NCI-H345 (cell line): ENCODE data around the gene RNF138.
"Not testable (repeated sequence)": the region's sequence is repeated elsewhere in the genome, so short reads cannot be mapped to it uniquely, and the experiment has no call there.

Experiments used
- DNase-seq: peaks from one replicate; lab custom pipeline; 2025; lab: John Stamatoyannopoulos, UW

The RNF138 gene

DNA sequence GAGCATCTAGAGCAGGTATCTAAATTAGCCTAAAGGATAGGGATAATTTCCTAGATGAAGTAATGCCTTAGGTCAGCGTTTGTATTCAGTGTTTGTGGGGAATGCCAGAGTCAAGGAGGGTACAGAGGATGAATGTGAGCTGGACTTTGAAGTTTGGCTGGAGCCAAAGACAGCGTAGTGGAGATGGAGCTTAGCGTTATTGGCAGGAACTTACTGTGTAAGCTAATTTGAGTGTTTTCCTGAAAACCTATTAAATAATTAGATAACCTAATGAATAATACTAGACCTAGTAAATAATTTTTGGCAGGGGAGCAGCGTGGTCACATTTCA, 4.2 kb downstream of the RNF138 start:
- no peak for DNase-seq

DNA sequence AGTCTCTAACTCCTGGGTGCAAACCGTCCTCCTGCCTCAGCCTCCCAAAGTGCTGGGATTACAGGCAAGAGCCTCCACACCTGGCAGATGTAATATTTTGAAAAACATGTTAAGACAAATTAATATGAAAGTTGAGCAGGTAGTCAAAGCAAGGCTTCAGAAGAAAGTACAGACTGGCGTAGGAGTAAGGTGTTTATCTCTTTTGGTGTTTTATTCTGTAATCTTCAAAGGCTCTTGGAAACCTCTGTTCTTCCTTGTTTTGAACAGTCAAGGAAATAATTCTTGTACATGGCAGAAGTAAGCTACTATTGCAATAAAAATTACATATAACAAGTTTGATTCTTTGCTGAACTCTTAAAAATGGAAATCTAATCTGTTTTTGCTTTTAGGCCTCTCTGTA, 5.3 kb downstream of the RNF138 start:
- no peak for DNase-seq

DNA sequence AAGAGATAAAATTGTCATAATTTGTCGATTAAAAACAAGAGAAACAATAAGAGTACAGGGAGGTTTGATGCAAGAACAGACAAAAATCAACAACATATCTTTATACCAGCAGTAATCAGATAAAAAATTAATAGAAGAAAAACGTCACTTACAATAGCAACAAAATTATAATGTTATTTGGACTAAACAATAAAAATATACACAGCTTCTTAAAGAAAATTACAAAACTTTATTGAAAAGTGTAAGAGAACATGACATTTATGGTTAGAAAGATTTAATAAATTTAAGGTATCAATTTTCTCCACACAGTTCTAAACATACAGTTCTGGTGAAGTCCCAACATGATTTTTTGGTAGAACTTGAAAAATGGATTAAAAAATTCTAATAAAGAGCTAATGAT, 12.8 kb downstream of the RNF138 start:
- DNase-seq: no peak

DNA sequence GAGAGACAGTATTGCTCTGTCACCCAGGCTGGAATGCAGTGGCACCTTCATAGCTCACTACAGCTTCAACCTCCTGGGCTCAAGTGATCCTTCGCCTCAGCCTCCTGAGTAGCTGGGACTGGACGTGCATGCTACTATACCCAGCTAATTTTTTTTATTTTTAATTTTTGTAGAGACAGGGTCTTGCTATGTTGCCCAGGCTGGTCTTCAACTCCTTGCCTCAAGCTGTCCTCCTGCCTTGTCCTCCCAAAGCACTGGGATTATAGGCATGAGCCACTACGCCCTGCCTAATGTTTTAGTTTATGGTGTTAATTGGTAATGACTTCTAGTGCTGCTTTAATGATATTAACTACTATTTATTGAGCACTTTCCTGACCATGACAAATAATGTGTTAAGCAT, 18.3 kb downstream of the RNF138 start:
- DNase-seq: no peak

DNA sequence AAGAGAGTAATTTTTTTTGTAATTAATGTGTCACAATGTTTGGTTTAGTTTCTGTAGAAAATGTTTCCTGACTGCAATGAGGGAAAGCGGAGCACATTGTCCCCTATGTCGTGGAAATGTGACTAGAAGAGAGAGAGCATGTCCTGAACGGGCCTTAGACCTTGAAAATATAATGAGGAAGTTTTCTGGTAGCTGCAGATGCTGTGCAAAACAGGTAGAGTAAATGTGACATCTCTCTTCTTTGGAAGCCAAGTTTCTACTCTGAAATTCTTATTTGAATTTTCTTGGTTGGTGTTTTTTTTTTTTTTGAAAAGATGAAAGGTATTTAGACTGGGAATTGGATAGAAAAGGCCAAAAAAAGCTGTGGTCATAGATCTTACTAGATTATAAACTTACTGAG, 20.0 kb downstream of the RNF138 start:
- no peak for DNase-seq

DNA sequence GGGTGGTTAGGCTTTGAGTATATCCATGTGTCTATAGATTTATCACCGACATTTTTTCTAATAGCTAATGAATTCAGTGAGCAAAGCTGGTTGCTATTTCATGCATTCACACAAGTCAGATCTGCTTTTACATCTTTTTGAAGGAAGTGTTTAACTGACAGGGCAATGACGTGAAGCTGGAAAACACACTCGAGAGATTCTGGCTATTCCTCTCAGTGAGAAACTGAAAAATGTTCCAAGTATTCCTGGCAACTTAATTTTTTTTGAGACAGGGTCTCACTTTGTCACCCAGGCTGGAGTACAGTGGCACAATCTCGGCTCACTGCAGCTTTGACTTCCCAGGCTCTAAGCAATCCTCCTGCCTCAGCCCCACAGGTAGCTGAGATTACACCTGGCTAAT, 21.2 kb downstream of the RNF138 start:
- no peak for DNase-seq

DNA sequence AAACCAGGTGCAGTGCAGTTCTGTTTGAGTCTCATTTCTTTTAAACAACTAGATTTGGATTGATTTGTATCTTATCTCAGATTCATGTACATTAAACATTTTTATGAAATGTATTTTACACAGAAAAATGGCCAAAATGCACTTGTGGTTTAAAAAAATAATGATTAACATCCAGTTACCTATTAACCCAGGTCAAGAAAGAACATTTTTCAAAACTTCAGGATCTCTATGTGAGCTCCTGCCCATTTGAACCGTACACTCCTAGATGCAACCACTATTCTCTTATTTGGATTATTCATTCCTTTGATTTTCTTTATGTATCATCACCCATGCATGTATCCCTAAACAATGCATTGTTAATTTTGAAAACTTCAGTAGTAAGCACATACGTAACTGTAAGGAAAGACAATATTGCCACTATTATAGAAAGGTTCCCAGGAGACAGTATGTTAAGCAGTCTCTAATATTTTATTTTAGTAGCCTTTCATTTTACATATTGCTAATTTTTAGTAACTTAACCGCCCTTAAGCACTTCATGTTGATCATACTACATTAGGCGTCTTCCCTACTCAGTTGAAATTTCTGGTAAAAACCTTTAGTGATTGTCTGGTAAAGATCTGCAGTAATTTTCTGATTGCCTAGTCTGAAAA, 22.7 kb downstream of the RNF138 start:
- no peak for DNase-seq

DNA sequence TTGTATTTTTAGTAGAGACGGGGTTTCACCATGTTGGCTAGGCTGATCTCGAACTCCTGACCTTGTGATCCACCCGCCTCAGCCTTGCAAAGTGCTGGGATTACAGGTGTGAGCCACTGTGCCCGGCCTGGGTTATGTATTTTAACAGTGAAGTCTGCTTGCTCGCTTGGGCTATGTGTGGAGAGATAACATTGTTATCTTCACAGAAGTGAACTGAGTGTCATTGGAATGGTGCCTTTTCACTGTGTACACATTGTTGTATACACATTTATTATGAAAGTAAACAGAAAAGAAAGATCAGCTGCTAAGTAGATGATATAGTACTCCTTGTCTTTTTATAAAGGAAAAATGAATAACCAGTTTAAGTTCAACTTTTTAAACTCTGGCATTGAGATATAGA, 30.4 kb downstream of the RNF138 start:
- no peak for DNase-seq

DNA sequence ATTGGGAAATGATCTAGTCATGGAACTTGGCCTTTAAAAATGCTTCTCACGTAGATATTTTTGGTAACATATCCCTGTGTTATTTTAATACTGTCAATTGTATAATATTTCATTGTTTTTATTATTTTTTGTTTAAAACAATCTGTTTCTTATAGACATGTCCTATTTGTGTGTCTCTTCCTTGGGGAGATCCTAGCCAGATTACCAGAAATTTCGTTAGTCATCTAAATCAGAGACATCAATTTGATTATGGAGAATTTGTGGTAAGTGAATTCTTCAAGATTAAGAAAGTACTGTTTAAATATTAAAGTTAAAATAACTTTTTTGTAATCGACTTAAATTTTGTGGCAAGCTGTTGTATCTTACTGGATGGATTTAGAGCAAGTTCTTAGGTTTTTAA, 34.9 kb downstream of the RNF138 start:
- no peak for DNase-seq

DNA sequence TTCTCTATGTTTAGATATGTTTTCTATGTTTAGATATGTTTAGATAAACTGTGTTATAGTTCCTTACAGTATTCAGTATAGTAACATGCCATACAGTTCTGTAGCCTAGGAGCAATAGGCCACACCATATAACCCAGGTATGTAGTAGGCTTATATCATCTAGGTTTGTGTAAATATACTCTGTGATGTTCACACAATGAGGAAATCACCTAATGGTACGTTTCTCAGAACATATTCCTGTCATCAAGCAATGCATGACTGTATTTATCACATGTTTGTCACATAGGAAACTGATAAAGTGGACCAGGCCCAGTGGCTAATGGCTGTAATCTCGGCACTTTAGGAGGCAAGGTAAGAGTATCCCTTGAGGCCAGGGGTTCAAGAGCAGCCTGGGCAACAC, 44.0 kb downstream of the RNF138 start:
- no peak for DNase-seq

DNA sequence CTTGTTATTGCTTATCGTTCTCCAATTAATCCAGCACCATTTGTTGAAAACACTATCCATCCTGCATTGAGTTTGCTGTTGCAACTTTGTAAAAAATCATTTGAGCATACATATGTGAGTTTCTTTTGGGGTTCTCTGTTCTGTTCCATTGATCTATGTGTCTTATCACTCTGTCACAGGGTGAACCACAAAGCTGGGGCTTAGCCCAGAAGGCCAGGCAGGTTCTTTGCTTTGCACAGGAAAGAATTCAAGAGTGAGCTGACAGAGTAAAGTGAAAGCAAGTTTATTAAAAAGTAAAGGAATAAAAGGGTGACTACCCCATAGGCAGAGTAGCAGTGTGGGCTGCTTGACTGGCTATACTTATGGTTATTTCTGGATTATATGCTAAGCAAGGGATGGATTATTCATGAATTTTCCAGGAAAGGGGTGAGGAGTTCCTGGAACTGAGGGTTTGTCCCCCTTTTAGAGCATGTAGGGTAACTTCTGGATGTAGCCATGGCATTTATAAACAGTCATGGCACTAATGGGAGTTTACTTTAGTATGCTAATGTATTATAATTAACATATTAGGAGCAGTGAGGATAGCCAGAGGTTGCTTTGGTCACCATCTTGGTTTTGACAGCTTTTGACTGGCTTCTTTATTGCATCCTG, 46.8 kb downstream of the RNF138 start:
- no peak for DNase-seq

DNA sequence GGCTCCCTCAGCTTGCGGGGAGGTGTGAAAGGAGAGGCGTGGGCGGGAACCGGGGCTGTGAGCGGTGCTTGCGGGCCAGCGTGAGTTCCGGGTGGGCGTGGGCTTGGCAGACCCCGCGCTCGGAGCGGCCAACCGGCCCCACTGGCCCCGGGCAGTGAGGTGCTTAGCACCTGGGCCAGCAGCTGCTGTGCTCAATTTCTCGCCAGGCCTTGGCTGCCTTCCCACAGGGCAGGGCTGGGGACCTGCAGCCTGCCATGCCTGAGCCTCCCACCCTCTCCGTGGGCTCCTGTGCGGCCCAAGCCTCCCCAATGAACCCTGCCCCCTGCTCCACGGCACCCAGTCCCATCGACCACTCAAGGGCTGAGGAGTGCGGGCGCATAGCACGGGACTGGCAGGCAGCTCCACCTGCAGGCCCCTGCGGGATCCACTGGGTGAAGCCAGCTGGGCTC, 48.2 kb downstream of the RNF138 start:
- DNase-seq: no peak

DNA sequence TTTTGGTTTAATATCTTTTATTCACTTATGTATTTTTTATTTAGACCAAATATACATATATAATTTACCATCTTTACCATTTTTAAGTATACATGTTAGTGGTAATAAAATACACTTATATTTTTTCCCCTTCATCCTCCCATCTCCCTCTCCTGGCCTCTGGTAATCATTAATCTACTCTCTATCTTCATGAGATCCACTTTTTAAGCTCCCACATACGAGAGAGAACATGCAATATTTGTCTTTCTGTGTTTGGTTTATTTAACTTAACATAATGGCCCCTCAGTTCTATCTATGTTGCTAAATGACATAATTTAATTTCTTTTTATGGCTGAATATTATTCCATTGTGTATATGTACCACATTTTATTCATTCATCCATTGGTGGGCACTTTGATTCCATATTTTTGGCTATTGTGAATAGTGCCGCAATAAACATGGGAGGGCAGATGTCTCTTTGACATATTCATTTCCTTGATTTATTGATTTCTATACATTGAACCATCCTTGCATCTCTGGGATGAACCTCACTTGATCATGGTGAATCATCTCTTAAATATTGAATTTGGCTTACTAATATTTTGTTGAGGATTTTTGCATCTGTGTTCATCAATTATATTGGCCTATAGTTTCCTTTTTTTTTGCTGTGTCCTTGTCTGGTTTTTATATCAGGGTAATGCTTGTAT, 56.7 kb downstream of the RNF138 start:
- DNase-seq: no peak

DNA sequence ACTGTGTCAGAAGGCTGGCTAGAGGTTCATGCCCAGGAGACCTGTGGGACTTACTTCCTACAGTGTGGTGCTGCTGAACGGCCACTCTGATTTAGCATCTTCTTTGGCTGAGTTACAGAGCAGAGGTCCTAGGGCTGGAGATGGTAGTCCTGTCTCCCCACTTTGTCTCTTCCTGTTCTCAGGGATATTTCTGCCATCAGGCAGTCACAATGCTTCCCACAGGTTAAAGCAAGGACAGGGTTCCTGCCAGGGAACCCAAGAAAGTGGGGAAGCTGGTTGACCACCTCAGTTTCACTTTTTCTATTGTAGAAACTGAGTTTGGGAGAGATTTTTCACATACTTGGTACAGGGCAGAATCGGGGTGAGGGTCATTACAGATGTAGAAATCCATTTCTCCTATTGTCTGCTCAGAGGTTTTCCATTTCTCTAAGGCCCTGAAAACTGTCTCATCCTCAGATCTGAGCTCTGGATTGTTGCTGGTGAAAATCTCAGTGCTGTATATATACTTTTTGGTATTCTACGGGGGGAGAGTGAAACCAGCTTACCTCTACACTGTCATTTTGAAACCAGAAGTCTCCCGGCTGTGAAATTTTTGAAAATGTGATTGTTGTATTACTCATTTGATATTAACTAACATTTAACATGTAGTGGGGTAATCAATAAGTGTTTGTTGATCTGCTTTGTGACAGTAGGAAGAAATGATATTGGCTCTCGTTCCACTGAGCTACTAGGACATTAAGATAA, 61.2 kb downstream of the RNF138 start:
- no peak for DNase-seq

DNA sequence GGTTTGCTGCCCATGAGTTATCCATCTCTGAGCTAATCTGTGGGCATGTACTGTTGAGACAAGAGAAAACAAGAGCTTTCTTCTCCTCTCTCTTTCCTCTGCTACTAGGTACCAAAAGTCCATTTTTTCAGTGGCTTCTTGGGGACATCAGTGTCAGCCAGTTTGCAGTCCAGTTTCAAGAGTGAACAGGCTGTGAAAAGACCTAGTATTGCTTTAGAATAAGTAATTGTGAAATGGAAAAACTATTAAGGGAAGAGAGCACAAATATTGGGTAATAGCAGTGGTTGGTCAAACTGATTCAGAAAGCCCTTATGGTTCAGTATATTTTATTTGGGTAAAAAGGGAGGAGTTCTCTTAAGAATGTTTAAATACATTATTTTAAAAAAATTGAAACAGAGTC, 65.2 kb downstream of the RNF138 start:
- no peak for DNase-seq

DNA sequence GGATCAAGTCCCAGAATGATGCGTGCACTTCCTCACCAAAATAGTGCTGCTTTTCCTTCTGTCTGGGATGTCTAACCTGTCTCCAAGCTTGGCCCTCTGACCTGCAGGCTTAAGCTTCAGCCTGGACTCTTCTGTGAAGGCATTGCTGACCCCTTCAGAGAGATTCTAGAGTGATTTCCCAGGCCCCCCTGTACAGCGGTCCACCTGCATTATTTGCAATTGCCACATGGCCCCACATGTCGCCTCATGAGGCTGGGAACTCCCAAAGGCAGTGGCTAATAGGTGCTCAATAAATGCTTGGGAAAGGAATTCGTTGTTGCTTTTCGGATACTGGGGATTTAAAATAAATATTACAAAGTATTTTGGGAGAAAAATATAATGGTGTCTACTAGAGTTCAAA, 65.9 kb downstream of the RNF138 start:
- DNase-seq: no peak

DNA sequence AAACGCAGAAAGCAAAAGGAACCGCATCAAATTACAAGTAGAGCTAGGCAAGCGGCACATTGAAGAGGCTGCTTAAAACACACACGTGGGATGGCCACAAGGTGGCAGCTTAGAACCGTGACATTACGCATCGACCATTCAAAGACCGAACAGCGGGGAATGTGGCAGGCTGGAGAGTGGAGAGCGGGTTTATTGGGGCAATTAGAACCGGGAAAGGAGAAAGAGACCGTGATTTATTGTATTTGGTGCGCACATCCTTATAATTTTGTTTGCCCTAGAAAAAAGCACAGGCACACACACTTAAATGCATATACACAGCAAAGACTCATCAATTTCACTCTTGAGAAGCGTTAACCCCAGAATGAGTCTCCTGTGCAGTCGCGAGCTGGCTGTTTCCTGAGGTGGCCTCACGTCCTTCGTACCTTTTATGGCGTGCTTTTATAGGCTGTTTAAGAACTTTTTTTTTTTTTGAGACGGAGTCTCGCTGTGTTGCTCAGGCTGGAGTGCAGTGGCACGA, 66.5 kb downstream of the RNF138 start:
- DNase-seq: peak; percentile 93

DNA sequence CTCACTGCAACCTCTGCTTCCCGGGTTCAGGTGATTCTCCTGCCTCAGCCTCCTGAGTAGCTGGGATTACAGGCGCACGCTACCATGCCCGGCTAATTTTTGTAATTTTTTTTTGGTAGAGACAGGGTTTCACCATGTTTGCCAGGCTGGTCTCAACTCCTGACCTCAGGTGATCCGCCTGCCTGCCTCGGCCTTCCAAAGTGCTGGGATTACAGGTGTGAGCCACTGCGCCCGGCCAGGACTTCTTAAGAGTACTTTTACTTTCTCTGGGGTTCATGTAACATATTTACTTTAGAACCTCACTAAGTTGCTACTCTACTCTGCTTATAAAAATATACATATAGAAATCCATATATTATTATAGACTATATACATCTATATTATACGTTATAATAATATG, 67.0 kb downstream of the RNF138 start:
- DNase-seq: not testable (repeated sequence)

DNA sequence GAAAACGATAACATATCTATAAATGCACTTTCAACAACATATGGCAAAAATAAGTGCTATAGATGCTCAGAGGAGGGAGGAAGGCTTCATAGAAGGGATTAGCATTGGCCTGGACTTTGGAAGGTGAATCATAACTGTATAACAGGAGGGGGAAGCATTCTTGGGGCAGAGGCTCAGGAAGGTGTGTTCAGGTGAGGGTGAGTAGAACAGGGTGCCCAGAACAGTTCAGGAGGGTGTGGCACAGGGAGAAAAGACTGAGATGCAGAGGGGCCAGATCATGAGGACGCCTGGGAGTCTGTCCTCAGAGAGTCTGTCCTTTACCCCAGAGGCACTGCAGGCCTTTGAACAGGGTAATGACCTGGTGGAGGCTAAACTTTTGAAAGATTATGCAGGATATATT, 68.9 kb downstream of the RNF138 start:
- DNase-seq: no peak

DNA sequence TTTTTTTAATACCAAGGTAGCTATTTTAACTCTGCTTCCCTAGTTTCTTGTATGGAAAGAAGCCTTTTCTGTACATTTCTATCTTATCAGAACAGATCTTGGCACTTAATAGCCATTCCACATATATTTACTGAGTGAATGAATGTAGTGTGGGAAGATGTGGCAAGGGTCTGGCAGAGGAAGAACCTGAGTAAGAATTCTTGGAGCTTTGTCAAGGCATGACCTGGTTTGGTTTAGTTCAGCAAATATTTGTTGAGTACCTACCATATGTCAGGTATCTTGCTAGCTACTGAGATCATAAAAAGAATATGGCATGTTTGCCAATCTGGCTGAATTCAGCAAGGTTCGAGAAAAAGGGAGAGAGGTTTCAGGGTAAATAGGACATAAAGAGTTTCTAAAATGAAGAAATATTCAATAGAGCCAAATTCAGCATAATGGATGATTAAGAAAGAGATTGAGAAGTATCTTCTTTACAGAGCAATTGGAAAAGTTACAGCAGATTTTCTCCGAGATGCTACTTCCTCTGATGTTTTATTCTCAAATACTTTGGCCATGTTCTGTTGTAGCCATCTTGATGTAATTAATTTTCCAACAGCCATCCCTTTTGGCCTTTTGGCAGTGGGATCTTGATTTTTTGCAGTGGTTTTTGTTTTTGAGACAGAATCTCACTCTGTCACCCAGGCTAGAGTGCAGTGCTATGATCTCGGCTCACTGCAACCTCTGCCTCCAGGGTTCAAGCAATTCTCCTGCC, 76.5 kb downstream of the RNF138 start:
- no peak for DNase-seq

DNA sequence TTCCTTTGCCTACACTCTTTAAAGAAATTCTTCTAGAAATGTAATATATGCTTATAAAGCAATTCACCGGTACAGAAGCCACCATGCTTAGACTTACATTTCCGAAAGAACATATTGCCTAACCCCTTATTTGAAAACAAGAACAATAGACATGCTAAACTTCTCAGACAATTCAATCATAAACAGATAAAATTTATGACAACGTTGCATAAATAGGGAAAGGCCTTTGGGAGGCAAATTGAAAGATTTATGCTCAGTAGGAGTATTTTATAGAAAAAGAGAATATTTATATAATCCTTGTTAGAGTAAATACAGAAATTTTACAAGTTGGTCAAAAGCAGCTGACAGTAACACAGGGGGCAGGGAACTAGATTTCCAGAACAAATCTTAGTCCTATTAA, 82.0 kb downstream of the RNF138 start:
- DNase-seq: no peak

DNA sequence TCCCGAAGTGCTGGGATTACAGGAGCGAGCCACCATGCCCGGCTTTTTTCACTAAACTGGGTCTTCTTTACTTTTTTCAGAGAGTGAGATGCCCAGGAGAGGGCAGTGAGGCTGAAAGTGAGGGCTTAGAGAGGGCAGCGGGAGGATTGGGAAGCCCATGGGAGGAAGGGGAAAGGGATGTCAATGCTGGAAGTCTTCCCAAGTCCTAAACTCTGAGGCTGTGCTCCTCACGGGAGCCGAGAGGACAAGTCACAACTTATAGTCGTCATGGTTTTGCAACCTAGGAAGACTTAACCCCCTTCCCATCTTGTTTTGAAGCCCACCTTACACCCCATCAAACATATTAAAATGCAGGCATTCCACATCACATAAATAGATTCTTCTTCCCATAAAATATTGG, 83.0 kb downstream of the RNF138 start:
- DNase-seq: no peak
